ENCODE data around the gene EBF3.

Gene EBF3

GRCh38 chr10:129968020-129968852, 4.2 kb upstream of the EBF3 start:
- Histone ChIP-seq H3K9me3 (no peaks in the 10 kb centered on the region), H3K4me3 (no peak overlapping the region), H3K36me3 (no peaks in the 10 kb centered on the region), H3K27ac (no peak overlapping the region), H3K4me1 (peaks cover 0 to 70% (median 41%) of the 10 kb centered on the region in 4 donors), H3K27me3 (peaks cover 0 to 86% of the 10 kb centered on the region in 2 donors)
- no peak for TF ChIP-seq CTCF (IDR thresholded peaks at IDR 0.05)
- peak in 1 of 2 donors; percentile 60 for DNase-seq
- intact Hi-C loops (cut with DNase I; ENCODE audit: low total_unique reads) = loop anchor here (5.0 kb wide), 1 partner anchor 76 kb away; no protein-coding TSS in a partner anchor

- peak in 1 of 2 donors; percentile 49 for DNase-seq
- Histone ChIP-seq H3K4me3 (no peak overlapping the region), H3K27me3 (peaks cover 0 to 80% of the 10 kb centered on the region in 2 donors), H3K36me3 (no peaks in the 10 kb centered on the region), H3K4me1 (peaks cover 0 to 71% (median 41%) of the 10 kb centered on the region in 4 donors), H3K27ac (no peak overlapping the region), H3K9me3 (no peaks in the 10 kb centered on the region)
- TF ChIP-seq CTCF (IDR thresholded peaks at IDR 0.05) = no peak
- intact Hi-C loops (cut with DNase I; ENCODE audit: low total_unique reads) = loop anchor here (5.0 kb wide), 1 partner anchor 75 kb away; no protein-coding TSS in a partner anchor
Observed at GRCh38 chr10:129967579-129968019, 3.5 kb upstream of the EBF3 start.

- H3K4me3 ChIP-seq = no peak overlapping the region
- H3K36me3 ChIP-seq = no peaks in the 10 kb centered on the region
- DNase-seq = peak in 1 of 2 donors; percentile 53
- H3K27me3 ChIP-seq = peaks cover 0 to 74% of the 10 kb centered on the region in 2 donors
- peaks cover 0 to 69% (median 38%) of the 10 kb centered on the region in 4 donors for H3K4me1 ChIP-seq
- no peak for TF ChIP-seq CTCF (IDR thresholded peaks at IDR 0.05)
- intact Hi-C loops (cut with DNase I; ENCODE audit: low total_unique reads) = loop anchor here (5.0 kb wide), 1 partner anchor 75 kb away; no protein-coding TSS in a partner anchor
- no peak overlapping the region for H3K27ac ChIP-seq
- H3K9me3 ChIP-seq = no peaks in the 10 kb centered on the region
Observed at GRCh38 chr10:129966889-129967578, 3.0 kb upstream of the EBF3 start.

- H3K27ac ChIP-seq = no peak overlapping the region
- no peak for DNase-seq
- H3K36me3 ChIP-seq = no peaks in the 10 kb centered on the region
- no peaks in the 10 kb centered on the region for H3K9me3 ChIP-seq
- no peak for TF ChIP-seq CTCF (IDR thresholded peaks at IDR 0.05)
- H3K27me3 ChIP-seq = peaks cover 0 to 74% of the 10 kb centered on the region in 2 donors
- intact Hi-C loops (cut with DNase I; ENCODE audit: low total_unique reads) = loop anchor here (5.0 kb wide), 1 partner anchor 74 kb away; no protein-coding TSS in a partner anchor
- H3K4me3 ChIP-seq = no peak overlapping the region
- peaks cover 0 to 63% (median 33%) of the 10 kb centered on the region in 4 donors for H3K4me1 ChIP-seq
Observed at GRCh38 chr10:129966370-129966888, 2.4 kb upstream of the EBF3 start.

- Histone ChIP-seq H3K9me3 (no peaks in the 10 kb centered on the region), H3K4me1 (peaks cover 0 to 58% (median 29%) of the 10 kb centered on the region in 4 donors), H3K36me3 (no peaks in the 10 kb centered on the region), H3K27me3 (peaks cover 0 to 74% of the 10 kb centered on the region in 2 donors), H3K27ac (no peak overlapping the region), H3K4me3 (no peak overlapping the region)
- no peak for TF ChIP-seq CTCF (IDR thresholded peaks at IDR 0.05)
- intact Hi-C loops (cut with DNase I; ENCODE audit: low total_unique reads) = loop anchor here (5.0 kb wide), 1 partner anchor 74 kb away; no protein-coding TSS in a partner anchor
- no peak for DNase-seq
Observed at GRCh38 chr10:129965959-129966358, 1.9 kb upstream of the EBF3 start.

Measured in tibial artery (tissue), 4 donors.